HG03064 (cell line): ENCODE results near the gene TMEM106A.
"Not testable (repeated sequence)": the region's sequence is repeated elsewhere in the genome, so short reads cannot be mapped to it uniquely, and the experiment has no call there.

Source experiments
- ATAC-seq: cut with Tn5 transposase; IDR thresholded peaks from one replicate; pipeline ENCODE4 v1.9.1; 2021; ENCODE audit warnings: low read depth; ENCODE audit not compliant: unreplicated experiment

The TMEM106A gene

GRCh38 chr17:43211480-43212402 is at the start of gene TMEM106A:
Gene TMEM106A (plus strand): TSS chr17:43211875. CDS start chr17:43213042, 1,167 bp downstream.
- peak; percentile 53 for ATAC-seq

DNA sequence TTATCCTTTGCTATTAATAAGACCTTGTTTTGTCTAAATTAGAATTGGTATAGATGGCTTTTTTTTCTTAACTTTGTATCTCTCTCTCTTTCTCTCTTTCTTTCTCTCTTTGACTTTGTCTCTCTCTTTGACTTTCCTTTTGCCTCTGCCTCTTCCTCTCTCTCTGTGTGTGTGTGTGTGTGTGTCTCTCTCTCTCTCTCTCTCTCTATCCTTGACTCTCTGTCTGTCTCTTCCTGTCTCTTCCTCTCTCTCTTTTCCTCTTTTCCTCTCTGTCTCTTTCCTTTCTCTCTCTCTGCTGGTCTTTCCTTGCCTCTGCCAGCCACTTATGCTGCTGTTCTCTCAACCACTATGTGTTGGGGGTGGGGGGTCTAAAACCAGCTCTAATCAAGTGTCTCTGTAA is 45.7 kb upstream of the TMEM106A start:
- ATAC-seq, result not testable (repeated sequence)

DNA sequence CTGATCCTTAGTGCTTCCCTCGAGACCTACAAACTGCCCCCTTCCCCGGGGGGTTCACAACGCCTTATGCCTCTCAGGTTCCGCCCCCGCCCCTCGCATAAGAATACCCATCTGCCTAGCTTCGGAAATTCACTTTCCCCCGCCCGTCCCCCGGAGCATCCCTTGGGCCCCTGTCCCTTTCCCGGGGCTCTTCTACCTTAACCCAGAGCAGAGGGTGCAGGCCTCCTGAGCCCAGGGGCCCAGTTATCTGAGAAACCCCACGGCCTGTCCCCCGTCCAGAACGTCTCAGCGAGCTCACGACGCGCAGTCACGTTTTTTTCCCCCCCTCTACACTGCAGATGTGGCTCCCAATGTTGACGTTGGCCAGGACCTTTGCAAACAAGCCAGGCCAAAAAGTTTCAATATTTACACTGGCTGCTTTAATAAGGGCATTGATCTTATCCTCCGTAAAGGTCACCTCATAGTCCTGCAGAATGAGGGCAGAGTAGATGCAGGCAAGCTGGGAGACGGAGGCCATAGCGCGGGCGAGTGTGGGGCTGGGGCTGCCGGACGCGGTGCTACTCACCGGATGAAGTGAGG is 42.0 kb upstream of the TMEM106A start:
- no peak for ATAC-seq

- ATAC-seq, result peak; percentile 57
Observed at GRCh38 chr17:43170140-43170765, 41.4 kb upstream of the TMEM106A start.

GRCh38 chr17:43170766-43171585 is 40.7 kb upstream of the TMEM106A start, which contains the start of gene NBR1:
Gene NBR1 (plus strand): TSS chr17:43171214. CDS start chr17:43175800, 4,586 bp downstream.
- ATAC-seq, result peak; percentile 59

DNA sequence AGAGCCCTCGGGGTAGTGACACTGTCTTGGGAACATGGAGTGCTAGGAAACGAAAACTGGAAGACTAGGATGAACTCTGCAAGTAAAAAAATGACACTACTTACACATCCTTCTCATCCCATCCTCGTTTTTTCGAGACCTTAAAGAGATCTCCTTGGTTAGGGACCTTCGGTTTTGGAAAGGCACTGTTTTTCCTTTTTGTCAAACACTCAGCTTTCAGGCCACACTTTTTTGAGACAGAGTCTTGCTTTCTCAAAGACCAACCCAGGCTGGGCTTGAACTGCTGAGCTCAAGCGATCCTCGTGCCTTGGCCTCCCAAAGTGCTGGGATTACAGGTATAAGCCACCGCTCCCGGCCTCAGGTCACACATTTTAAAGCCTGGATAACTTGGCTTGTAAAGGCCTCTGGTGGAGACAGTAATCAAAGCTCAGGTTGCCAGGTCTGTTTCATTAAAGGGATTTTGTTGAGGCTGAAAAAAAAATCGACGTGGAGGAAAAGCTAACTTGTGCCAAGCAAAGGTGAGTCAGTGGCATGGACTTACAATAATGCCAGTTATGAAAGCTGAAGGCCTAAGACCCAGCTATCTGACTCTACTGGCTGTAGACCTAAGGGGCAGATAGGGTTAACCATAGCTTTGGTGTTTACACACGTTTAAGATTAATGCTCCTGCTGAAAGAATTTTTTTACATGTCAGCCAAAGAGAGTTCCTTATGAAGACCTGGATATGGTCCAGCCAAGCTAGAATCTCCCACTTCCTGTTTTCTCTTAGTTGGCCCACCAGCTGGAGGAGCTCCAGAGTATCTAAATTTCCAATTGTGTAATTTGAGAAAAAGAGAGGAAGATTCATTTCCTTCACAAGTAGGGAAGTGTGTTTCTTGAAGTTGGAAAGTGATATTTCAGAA is 39.8 kb upstream of the TMEM106A start:
- no peak for ATAC-seq

GRCh38 chr17:43175213-43176118 is 36.2 kb upstream of the TMEM106A start:
- ATAC-seq, result no peak

DNA sequence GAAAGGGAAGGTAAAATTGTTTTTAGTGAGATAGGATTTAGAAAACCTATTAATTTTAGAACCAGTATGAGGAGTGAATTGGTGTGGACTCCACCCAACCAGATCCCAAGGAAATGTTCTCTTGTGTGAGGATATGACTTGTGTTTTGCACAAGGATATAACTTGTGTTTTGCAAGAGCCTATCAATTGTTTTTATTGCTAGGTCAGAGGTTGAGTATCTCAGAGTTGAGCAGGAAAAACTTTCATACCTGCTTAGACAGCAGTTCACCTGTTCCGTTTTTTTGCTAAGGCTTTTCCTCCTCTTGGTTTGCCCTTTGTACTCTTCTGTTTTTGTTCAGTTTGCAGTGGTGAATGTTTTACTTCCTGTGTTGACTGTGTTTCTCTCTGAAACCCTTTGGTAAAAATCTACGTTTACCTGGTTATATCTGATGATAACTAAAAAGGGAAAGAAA is 35.5 kb upstream of the TMEM106A start:
- ATAC-seq, result no peak

GRCh38 chr17:43183921-43184320 is 27.8 kb upstream of the TMEM106A start:
- ATAC-seq, result no peak

- ATAC-seq, result not testable (repeated sequence)
Observed at GRCh38 chr17:43186656-43187055, 25.0 kb upstream of the TMEM106A start.

- no peak for ATAC-seq
Observed at GRCh38 chr17:43193251-43193650, 18.4 kb upstream of the TMEM106A start.

DNA sequence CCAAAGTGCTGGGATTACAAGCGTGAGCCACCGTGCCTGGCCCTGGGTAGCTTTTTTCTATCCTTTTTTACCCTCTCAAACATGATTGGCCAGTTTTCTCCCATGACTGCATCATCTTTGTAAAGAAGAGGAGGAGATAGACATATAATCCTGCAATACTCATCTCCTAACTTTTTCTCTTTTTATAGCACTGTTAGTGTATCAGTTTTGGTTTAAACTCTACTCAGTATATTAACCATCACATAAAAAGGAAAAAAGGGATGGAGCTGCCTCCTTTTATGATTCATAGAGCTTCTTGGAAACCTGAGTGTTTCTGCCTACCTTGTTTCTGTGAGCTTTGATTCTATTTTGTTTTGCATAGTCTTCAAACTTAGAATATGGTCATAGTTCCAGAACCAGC is 12.0 kb upstream of the TMEM106A start:
- no peak for ATAC-seq

DNA sequence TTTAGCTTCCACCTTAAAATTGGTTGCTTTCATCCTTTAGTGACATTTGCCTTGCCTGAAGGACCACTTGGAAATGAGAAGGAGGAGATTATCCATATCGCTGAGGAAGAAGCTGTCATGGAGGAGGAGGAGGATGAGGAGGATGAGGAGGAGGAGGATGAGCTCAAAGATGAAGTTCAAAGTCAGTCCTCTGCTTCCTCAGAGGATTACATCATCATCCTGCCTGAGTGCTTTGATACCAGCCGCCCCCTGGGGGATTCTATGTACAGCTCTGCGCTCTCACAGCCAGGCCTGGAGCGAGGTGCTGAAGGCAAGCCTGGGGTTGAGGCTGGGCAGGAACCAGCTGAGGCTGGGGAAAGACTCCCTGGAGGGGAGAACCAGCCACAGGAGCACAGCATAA is 11.5 kb upstream of the TMEM106A start:
- no peak for ATAC-seq

- ATAC-seq, result not testable (repeated sequence)
Observed at GRCh38 chr17:43203013-43203412, 8.7 kb upstream of the TMEM106A start.

DNA sequence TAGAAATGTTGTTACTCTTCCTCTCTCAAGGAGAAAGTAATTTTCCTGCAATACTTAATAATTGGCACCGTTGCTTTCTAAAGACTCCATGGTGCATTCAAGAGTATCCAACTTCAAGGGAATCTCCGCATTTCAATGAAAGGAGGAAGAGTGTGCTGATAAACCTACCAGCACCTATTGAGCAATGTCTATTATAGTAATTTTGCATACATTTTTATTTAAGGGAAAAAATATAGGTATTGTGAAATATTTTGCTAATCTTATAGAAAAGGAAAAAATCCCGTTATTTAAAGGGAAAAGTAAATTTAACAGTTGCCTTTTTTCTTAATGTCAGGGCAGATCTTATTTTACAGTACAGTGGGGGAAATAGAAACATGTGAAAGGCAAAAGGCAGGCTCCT is 1.1 kb upstream of the TMEM106A start:
- ATAC-seq, result no peak

GRCh38 chr17:43211123-43211479 is 574 bp upstream of the TMEM106A start:
- no peak for ATAC-seq

DNA sequence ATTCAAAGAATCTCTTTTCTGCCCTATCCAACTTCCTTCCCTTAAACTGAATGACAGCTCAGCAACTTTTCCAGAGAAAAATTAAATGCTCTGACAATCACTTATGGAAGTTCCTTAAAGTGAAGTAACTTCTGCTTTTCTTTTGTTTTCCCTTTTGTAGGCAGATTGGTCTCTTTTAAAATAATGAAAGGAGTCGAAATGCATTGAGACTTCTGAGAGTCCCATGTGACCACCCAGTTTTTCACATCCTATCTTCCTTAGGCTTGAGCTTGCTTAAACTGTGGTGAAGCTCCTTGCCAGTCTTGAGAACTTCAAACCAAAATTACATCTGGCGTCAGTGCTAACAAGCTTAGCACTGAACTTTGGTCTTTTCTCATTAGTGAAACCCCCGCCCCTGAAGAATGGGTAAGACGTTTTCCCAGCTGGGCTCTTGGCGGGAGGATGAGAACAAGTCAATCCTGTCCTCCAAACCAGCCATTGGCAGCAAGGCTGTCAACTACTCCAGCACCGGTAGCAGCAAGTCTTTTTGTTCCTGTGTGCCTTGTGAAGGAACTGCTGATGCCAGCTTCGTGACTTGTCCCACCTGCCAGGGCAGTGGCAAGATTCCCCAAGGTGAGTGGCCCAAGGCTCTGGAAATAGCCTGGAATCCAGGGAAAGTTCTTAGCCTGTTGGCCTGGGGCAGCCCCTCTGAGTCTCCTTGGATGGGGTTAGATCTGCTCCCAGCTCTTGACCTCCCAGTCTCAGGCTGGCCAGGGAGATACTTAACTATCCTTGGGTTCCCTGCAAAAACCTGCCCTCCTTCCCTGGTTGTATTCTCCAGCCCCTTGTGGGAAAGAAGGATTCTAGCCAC is 1.2 kb downstream of the TMEM106A start:
- ATAC-seq, result no peak

GRCh38 chr17:43213545-43213944 is 1.9 kb downstream of the TMEM106A start:
- ATAC-seq, result no peak
